Activated CD4-positive, alpha-beta T cell treated with anti-CD3 and anti-CD28 coated beads for 24 hours (primary cell): ENCODE measurements around the gene TTLL8.
"Not testable (repeated sequence)": the region's sequence is repeated elsewhere in the genome, so short reads cannot be mapped to it uniquely, and the experiment has no call there.

Experiments used
- DNase-seq, 2 donors: peaks; one replicate each; pipeline ENCODE4 v3.0.0-alpha.2; 2020; ENCODE audit warnings: low read depth in 2 of 2

Gene TTLL8

DNA sequence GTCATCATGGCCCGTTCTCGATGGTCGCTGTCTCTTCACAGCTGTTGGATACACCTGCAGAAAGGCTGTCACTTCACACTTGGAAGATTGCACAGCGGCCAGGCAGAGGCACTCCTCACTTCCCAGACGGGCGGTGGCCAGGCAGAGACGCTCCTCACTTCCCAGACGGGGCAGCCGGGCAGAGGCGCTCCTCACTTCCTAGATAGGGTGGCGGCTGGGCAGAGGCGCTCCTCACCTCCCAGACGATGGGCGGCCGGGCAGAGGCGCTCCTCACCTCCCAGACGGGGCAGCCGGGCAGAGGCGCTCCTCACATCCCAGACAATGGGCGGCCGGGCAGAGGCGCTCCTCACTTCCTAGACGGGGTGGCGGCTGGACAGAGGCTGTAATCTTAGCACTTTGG is 68.3 kb downstream of the TTLL8 start:
- DNase-seq: not testable (repeated sequence)

DNA sequence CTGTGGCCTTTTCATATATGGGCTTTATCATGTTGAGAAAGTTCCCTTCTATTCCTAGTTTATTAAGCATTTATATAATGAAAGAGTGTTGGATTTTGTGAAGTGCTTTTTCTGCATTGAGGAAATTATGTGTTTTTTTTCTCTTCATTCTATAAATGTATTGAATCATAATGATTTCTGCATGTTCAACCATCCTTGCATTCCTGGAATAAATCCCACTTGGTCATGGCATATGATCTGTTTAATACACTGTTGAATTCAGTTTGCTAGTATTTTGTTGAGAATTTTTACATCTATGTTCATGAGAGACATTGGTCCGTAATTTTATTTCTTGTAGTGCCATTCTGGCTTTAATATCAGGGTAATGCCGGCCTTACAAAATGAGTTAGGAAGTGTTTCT is 71.8 kb downstream of the TTLL8 start:
- no peak for DNase-seq

GRCh38 chr22:49983148-49984042 is 74.7 kb downstream of the TTLL8 start:
- no peak for DNase-seq

DNA sequence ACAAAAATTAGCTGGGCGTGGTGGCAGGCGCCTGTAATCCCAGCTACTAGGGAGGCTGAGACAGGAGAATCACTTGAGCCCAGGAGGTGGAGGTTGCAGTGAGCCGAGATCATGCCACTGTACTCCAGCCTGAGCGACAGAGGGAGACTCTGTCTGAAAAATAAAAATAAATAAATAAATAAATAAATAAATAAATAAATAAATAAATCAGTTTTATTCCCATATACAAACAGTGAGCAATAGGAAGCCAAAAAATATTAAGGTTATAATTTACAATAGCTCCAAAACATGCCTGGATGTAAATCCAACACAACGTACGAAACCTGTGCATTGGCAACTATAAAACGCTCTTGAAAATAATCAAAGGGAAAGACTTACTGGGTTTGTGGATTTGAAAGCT is 76.3 kb downstream of the TTLL8 start:
- DNase-seq: not testable (repeated sequence)

GRCh38 chr22:49979587-49980264 is 78.4 kb downstream of the TTLL8 start:
- no peak for DNase-seq

GRCh38 chr22:49977578-49977977 is 80.5 kb downstream of the TTLL8 start:
- DNase-seq: no peak

DNA sequence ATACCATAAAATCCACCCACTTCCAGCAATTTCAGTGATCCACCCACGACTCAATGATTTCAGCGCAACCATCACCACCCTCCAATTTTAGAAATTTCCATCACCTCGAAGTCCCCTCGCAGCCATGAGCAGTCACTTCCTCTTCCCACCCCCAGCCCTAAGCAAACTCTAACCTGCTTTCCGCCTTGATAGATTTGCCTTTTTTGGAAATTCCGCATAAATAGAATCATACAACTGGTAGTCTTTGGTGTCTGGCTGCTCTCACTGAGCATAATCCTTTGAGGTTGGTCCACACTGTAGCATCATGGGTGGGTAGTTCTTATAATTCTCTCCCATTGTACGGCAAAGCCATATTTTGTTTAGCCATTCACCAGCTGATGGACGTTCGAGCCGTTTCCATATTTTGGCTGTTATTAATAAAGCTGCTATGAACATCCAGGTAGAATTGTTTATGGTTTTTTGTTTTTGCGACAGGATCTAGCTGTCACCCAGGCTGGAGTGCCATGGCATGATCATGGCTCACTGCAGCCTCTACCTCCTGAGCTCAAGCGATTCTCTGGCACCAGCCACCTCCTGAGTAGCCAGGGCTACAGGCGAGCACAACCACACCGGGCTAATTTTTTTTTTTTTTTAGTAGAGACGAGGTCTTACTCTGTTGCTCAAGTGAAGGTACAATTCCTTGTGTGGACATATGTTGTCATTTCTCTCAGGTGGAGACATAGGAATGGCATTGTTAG is 81.5 kb downstream of the TTLL8 start:
- peak in 1 of 2 donors; percentile 53 for DNase-seq

- peak in 1 of 2 donors; percentile 50 for DNase-seq
Observed at GRCh38 chr22:49975543-49976389, 82.3 kb downstream of the TTLL8 start.

GRCh38 chr22:49973018-49973961 is 84.8 kb downstream of the TTLL8 start:
- DNase-seq: no peak

- no peak for DNase-seq
Observed at GRCh38 chr22:49972163-49973017, 85.7 kb downstream of the TTLL8 start.

DNA sequence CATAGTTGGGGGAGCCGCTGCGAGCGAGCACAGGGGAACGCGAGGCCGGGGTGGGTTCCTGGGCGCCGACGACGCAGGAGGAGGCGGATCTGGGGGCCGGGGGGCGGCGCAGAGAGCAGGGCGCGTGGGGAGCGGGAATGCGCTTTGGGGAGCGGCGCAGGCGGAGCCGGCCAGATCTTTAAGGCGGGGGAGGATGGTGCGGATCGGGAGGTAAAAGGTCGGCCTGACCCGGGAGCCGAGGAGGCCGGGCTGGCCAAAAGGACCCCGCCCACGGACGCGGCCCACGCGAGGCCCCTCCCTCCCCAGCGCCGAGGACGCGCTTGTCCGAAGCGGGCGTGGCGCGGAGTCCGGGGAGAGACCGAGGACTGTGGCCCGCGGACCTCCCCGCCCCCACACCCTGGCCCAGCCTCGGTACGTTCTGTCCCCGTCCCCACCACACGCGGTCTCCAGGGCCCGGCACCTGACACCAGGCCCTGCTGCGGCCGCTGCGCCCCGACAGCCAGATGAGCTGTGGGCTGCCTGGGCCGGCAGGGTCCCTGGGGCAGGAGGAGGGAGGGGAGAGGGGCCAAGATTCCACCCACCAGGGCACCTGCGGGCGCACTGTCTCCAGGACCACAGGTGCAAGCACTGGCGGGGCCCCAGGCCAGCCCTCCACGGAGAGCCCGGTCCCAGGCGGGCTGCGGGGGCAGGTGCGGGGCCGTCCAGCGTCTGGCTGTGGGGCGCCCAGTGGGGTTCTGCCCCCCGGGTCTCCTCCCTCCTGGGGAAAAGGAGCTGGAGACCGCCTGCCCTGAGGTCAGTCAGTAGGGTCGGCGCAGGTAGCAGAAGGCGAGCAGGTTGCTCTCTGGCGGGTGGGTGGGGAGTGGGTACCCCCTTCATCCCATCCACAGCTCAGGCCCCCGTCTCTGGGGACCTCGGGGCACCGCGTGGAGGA is 86.6 kb downstream of the TTLL8 start:
- DNase-seq: peak; percentile 69 to 74

DNA sequence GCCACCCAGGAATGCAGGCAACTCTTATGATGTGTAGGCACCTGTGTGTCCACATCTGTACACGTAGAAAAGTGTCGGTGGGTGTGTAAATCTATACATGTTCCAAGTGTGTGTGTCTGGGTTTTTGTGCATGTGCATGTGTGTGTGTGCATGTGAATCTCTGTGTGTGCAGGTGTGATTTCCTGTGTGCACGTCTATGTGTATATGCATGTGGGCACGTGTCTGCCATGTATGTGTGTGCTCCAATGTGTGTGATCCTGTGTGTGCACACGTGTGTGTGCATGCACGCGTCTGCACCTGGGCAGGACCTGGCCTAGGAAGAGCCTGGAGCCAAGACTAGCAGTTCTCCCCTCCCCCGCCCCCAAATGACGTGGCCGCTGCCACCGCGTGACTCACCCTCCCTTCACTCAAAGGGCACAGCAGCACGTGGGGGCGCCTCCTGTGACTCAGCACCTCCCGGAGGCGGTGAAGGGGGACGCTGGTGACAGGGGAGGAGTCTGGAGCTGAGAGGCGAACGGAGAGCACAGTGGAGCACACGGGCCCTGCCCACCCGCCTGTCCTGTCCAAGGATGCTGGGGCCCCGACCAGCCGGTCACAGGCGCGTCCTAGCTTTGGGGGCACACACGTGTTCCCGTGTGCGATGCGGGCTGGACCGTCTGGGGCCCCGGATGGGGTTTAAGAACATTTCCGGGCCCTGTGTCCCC is 87.4 kb downstream of the TTLL8 start:
- DNase-seq: peak; percentile 95 to 96

- no peak for DNase-seq
Observed at GRCh38 chr22:49969751-49970527, 88.2 kb downstream of the TTLL8 start.

GRCh38 chr22:49968831-49969661 is 89.1 kb downstream of the TTLL8 start:
- no peak for DNase-seq
